DMS53 treated with DMSO at 0.1 percent for 48 hours (cell line): ENCODE data around the gene HOMER2.
"Not testable (repeated sequence)": the region's sequence is repeated elsewhere in the genome, so short reads cannot be mapped to it uniquely, and the experiment has no call there.

Experiments
- DNase-seq: peaks from one replicate; lab custom pipeline; 2025; ENCODE audit not compliant: unreplicated experiment; lab: John Stamatoyannopoulos, UW

Gene HOMER2

DNA sequence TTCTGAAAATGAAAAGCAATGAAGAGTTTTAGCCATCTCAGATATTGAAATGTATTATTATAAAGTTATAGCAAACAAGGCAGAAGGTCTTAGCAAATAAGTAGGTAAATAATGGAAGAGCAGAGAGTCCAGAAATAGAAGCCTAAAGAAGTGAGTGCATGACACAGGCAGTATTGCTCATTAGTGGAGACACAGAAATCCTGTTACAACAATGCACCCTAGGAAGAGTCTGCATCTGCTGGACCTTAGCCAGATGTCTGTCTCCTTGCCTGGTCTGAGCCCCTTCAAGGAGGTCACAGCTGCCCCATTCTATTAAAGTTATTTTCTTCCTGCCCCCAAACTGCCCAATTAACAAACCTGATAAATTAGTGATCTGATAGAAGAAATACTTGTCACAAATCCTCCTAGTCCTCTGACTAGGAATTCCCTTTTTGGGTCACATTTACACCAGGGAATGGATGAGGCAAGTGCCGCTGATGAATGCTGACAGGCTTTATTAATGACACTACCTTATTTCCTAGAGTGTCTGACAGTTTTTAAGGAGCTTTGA, 51.9 kb downstream of the HOMER2 start:
- no peak for DNase-seq

DNA sequence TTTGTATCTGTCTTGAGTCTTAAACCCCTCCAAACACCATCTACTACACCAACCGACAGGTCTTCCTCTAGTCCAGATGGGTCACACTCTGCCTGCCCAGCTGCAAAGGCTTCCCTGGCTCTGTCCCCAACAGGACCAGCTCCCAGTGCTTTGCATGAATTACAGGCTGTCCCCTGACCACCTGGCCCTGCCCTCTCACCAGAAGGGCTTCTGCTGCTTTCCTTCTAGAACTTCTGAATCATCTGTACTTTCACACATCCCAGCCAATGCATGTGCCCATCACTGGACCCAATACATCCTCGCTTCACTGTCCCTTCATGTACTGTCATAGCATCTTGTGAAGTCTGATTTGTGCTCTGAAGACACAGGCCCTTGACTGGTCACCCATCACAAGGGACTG, 53.6 kb downstream of the HOMER2 start:
- DNase-seq, result no peak

DNA sequence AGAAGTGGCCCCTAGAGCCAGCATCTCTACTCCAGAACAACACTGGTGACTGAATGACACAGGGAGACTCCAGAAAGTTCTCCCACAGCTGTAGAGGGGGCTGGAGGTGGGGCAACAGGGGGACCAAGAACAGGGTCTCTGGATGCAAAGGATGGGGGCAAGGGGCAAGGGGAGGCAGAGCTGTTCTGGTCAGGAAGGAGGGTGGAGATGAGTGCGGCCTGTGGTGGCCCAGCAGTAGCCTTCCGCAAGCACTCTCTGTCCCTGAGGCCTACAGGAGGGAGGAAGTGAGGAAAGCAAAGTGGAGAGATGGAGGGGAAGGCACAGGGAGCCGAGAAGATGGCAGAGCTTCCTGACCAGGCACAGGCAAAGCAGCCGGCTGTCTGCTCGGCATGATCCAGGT, 56.5 kb downstream of the HOMER2 start:
- DNase-seq, result no peak

DNA sequence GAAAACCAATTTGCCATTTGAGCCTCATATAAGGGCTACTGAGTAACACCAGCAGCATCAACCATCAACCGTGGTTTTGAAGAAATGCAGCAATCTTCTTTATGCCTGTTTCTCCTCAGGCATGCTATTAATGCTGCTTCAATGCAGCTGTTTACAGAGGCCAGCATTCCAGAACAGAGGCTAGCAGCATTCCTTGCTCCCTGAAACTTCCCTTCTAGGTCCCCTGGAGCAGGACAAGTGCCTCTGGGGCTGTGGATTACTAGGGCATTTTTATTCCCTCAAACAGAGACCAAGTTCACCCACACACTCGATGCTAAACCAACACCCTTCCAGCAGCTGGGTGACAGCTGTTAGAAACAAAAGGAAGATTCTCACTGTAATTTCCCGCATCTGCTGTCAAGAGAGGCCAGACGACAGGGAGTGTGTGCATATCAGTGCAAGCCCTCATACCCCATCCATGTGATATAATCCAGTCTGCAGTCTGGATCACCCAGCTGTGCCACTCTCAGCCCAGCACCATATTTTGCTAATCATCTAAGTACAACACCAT, 57.5 kb downstream of the HOMER2 start:
- DNase-seq, result no peak

DNA sequence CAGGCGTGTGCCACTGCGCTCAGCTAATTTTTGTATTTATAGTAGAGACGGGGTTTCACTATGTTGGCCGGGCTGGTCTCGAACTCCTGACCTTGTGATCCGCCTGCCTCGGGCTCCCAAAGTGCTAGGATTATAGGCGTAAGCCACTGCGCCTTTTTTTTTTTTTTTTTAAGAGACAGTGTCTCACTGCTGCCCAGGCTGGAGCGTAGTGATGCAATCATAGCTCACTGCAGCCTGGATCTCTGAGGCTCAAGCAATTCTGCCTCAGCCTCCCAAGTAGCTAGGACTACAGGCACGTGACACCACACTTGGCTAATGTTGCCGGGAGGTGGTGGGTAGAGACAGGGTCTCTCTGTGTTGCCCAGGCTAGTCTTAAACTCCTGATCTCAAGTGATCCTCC, 59.0 kb downstream of the HOMER2 start:
- DNase-seq, result not testable (repeated sequence)

DNA sequence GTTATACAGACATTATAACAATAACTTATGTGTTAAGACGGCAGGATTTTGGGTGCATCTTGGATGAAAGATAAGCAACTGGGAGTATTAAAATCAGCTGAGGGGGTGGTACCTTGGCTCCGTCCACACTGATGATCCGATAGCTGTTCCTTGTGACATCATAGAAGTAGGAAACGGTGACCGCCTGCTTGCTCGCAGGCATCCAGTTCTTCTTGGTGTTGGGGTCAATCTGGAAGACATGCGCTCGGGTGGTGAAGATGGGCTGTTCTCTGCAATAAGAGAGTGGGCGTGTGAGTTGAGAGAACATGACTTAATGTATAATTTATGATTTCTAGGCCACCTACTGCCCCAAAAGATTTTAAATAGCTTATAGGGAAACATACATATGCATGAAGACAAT, 59.9 kb downstream of the HOMER2 start:
- no peak for DNase-seq

DNA sequence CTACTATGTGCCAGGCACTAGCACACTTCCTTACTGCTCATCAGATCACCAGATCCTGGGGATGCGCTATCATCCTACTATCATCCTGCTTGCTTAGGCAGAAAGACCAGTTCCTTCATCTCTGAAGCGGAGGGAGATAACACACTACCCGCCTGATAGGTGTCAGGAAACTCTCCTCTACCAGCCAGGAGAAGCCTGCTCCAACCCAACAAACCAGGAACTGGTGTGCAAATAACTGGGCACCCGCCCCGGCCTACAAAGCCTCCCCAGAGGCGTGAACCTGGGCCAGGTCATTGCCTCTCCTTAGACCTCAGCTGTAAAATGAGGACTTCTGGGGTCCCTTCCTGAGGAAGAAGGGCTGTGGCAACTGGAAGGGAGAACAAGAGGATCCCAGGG, 61.5 kb downstream of the HOMER2 start:
- no peak for DNase-seq

DNA sequence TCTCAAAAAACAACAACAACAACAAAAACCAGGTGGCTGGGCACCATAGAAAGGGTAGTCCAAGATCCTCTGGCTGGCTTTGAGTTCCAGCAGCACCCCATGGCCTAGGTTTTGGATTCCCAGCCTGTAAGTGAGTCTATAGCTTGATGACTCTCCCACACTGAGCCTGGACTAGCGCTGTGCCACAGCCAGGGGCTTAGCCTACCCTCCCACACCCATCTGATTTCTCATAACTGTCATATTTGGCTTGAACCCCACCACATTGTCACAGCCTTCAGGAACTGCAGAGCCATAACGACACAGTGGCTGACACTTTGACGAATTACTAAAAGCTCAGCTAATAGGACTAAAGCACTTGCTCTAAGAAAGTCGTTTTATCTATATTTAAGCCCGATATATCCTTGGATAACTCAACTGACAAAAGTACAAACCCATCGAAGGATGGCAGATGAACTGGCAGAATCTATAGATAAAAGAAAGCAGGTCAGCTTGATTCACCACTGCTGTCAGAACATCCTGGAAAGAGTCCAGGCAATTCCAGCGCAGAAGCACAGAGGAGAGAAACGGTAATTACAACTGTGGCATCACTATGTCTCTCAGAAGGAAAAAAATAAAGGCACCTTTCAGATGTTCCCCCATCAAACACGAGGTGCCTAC, 62.1 kb downstream of the HOMER2 start:
- no peak for DNase-seq

DNA sequence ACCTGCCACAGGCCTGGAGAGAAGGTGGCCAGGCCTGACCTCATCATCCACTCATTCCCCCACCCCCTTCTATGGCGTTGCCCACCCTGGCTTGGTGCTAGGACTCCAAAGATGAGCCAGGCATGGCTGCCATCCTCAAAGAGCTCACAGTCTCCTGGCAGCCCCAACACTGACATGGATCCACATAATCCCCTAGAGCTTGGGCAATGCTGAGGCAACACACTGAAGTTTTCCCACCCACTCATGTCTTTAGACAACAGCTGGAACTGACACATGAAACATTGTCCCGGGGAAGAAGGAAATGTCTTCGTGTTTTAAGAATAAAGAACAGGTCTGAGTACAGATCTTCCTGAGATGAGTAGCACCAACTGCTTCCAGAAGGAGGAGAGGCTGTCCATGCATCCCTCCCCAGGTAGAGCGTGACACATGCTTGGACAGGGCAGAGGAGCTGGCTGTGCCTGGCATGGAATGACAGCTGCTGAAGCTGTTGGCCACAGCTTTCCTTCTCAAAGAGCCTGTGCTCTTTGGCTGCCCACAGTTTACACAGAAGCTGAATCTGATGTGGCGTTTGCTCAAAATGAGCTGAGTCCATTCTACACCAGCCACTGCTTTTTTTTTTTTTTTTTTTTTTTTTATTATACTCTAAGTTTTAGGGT, 70.1 kb downstream of the HOMER2 start:
- DNase-seq, result no peak

DNA sequence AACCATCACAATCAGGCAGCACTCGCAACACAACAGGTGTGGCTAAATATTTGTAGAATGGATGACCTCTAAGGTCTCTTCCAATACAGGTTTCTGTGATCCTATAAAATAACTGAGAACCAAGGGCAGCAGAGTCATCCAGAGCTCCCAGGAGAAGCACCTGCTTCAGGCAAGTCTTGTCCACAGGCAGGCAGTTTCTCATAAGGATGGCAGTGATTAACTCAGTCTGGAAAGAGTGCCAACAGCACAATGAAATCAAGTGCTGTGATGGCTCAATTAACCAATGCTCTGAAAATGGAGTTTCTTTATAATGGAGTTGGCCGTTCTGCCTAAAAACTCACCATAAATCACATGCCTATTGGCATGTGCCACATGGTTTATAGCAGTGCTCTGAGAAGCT, 70.8 kb downstream of the HOMER2 start:
- DNase-seq, result no peak

DNA sequence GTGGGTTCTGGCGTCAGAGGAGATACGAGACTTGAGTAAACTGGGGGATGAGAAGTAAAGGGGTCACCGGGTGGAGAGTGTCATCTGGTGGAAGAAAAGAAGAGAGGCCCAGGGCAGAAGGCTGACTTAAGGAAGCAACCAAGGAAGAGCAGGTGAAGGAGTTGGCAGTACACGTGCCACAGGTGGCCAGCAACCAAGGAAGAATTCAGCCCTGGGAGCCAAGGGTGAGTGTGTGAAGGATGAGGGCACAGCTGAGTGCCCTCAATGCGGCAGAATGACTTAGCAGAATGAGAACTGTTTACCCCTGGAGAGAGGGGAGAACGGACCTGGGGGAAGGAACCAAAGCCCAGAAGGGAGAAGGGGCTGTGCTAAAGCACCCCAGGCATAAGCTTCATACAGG, 71.8 kb downstream of the HOMER2 start:
- no peak for DNase-seq

DNA sequence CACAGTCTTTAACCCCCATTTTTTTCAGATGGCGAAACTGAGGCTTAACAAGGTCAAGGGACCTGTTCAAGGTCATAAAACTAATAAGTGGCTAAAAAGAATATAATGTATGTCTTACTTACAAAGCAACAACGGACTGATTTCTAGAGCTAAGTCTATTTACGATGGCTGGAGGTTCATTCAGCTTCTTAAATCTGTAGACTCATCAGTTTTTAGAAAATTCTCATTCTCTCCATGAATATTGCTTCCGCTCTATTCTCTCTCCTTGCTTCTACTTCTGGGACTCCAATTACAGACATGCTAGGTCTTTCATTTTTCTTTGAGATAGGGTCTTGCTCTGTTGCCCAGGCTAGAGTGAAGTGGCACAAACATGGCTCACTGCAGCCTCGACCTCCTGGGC, 74.2 kb downstream of the HOMER2 start:
- no peak for DNase-seq

DNA sequence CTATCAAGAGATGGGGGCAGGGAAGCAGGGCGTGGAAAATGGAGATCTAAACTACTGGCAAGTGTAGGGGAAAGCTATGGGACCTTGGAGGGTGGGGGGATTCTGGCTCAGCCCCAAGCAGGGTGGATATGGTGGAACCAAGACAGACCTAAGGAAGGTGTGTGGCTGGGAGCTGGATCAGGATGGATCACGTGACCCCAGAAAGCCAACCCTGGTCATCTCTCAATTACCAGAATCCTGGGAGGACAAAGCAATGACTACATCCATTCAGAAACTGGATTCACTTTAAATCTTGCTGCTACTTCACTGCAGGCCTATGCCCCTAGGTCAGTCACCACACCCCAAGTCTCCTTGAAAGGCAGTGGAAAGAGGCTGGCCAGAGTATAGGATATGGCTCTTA, 74.7 kb downstream of the HOMER2 start:
- DNase-seq, result no peak

DNA sequence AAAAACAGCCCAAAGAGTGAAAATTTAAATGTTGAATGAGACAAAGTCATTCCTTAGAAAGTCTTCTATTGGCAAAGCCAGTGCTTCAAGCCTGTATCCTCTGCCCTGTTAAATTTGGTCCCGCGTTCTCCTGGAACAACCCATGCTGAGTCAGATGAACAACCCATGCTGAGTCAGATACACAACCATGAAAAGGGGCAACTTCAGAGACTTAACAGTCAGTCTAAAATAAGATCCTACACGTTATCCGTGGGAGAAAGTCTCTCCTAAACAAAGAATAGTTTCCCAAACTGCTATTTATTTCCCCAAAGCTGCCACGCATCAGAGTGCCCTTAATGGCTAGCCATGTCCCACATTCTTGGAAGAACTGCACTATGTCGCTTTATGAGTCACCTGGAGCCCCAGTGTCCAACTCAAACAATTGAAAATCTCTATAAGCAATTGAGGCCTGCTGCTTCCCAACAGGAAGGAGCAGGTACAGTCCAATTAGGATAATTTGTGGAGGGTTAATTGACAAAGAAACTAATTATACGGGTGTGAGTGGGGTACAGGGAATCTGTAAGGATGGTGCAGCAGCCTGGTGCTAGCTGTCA, 77.0 kb downstream of the HOMER2 start:
- DNase-seq, result no peak

DNA sequence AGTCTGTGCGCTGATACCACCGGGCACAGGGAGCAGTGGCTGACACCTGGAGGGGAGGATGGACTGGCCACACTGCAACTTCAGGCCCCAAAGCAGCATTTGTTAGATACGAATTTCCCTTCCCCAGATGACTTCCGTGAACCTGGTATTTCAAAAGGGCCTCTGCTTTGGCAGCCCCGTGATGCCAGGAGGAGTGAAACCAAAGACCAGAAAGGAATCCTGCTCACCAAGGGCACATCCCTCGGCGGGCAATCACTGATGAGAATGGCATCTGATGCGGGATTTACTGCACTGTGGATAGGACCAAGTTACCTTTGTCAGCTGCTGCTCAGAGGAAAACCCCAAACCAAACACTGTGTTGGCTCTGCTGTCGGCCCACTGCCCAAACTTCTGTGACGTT, 77.6 kb downstream of the HOMER2 start:
- DNase-seq, result no peak

DNA sequence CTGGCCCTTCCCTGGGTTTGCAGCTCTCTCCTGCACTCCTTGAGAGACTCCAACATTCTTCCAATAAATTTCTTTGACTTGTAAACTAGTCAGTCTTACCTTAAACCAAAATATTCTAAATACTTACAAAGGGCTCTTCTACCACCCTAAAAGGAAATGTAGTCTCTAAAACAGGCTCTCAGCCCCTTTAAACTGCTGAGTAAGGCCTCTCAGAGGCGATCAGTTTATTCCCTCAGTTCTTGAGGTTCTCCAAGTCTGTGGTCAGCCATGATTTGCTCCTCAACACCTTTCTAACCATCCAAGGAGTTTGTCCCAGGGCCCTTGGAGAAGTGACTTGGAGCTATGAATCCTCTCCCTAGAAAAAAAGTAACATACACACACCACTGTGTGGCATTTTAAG, 78.3 kb downstream of the HOMER2 start:
- no peak for DNase-seq

DNA sequence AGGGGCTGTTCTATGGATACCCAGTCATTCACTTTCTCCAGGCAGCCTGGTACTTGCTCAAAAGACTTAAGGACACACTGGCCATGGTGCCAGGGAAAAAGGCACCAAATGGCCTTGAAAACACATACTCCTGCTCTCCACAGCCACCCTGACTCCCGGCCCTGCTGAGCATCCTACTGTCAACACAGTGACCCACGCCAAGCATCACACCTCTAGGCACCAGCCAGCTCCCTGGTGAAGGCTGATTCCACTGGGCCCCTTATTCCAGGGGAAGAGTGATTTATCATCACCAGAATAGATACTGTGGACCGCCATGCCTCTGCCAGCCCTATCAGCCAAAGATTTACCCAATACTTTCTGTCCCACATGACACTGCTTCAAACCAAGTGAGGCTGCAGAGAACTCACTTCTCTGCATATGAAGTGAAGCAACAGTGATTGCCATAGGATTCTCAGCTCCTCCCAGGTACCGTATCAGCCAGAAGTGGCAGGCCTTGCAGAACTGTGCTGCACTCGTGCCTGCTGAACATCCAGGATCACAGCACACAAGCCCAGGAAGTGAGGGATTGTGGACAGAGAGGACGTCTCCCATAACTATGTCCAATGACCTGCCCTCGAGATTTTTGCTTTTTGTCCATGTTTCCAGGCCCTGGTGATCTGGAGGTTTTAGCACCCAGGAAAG, 79.4 kb downstream of the HOMER2 start:
- DNase-seq, result no peak

DNA sequence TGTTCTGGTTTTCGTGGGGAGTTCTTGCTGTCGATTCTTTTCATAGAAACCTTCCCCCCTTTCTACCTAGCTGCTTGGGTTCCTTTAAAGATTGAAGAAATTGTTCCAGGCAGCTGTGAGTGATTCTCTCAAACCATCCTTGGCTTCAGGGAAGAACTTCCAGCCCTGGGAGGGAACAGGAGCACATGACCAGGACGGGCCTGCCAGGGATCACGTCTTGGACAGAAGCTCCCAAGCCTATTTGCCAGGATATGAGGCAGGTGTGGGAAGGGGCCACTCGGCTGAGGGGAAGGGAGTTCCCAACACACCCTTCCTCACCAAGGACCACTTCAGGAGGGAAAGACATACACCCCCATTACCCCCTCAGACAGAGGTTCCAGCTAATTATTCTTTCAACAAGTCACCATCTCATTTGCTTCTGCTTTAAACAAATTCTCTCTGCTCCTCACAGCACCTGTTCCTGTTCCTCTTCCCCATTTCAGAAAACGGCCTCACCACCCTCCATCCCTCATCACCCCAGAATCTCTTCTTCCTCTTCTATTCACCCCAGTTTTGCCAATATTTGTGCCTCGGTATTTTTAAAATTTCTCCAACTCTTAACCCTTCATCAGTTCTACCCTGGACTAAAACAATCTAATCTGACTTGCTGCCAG, 80.6 kb downstream of the HOMER2 start:
- DNase-seq, result no peak

DNA sequence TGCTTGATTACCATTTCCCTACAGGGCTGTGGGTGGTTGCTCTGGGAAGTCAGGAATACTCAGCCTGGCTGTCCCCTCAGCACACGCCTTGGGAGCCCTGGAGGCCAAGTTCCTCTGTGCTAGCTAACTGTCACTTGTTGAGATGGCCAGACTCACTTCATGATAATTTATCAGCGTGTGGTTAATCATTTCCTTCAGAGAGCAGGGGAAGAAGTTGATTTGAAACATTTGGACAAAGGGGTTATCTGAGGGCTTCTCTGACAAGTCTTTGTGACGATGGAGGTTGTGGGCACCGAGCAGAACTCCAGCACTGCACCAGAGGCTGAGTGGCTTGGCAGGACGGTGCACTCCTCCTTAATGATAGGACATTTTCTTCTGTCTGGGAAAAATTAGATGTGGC, 81.2 kb downstream of the HOMER2 start:
- DNase-seq, result no peak

DNA sequence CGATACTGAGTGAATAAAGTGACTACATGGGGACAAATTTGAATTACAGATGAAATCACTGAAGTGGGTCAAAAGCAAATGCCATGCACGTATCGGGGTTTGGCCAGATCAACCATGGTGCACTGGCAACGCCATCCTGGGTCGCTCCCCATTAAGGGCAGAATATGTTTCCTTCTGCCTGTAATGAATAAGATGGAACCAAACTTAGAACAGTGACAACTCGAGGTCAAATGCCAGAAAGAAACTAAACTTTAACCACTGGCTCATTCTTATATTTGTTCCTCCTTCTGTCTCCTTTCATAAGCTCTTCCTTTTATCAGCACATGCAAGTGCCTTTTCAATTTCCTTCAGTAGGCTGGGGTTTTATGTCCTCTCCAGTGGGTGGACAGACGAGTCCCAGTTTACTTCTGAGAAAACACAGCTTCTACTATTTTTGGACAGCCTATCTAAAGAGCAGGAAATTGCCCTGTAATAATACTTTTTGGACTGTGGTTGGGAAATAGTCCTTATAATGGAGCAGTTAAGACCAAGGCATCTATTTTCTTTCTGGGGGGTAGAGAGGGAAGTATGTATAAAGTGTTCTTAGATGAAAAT, 81.7 kb downstream of the HOMER2 start:
- no peak for DNase-seq

DNA sequence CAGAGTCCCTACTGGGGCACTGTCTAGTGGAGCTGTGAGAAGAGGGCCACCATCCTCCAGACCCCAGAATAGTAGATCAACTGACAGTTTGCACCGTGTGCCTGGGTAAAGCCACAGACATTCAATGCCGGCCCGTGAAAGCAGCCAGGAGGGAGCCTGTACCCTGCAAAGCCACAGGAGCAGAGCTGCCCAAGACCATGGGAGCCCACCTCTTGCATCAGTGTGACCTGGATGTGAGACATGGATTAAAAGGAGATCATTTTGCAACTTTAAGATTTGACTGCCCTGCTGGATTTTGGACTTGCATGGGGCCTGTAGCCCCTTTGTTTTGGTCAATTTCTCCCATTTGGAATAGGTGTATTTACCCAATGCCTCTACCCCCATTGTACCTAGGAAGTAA, 86.5 kb downstream of the HOMER2 start:
- DNase-seq, result not testable (repeated sequence)
